K562 (cell line): ENCODE results near the gene TIA1. TPM values are rescaled to one million over a fixed set of nuclear protein-coding genes. Genes with fewer than 3 reads are reported as not detected.
A peak's percentile ranks its signal among the peaks of the same experiment; 100 is the strongest.

Source experiments
- ATAC-seq: fragments of 200-7000 bp; cut with Tn5 transposase; 3 replicates; pipeline ENCODE4 v1.9.1; 2020; ENCODE audit warnings: moderate library complexity
- BruUV-seq: library from RNA; stranded (reverse); fragments of 400-500 nt; replicated peaks from 2 replicates; lab custom pipeline; 2021; lab: Mats Ljungman, UMichigan
- CTCF ChIA-PET: fragments of 300-600 bp; formaldehyde crosslinking; extraction: SDS; loops from one replicate; lab custom pipeline; 2021; ENCODE audit warnings: low intra/inter-chr PET ratio; lab: Yijun Ruan, JAX
- POLR2A ChIA-PET: fragments of 300-600, 350-650 bp; sonication (Branson Sonifier 250); formaldehyde crosslinking; extraction: SDS; loops from one replicate; lab custom pipeline; 2021; ENCODE audit warnings: antibody characterized with exemption, inconsistent platforms; lab: Yijun Ruan, JAX
- DNase-seq, 4 experiments: peaks; one replicate each; pipeline versions ENCODE4 v3.0.0 to v3.0.0-alpha.2; 2011 to 2018; ENCODE audit warnings: low spot score in 3 of 4, mixed read lengths in 3 of 4; ENCODE audit errors: extremely low read depth in 1 of 4
- FAIRE-seq: peaks from 2 replicates; lab custom pipeline; 2011; peaks lifted over from hg19 to GRCh38; lab: Jason Lieb, UNC
- H2AFZ ChIP-seq: 2 replicates; pipeline ENCODE4 v1.6.0; 2011; ENCODE audit warnings: low read depth, low read length, control low read depth, inconsistent platforms
- H3K27ac ChIP-seq: fragments of 200-600 bp; 3 replicates; pipeline ENCODE4 v1.8.0; 2011; ENCODE audit warnings: low read depth, mild to moderate bottlenecking, control low read depth, inconsistent platforms, low read length, moderate library complexity, mixed read lengths; ENCODE audit errors: extremely low read depth
- H3K27me3 ChIP-seq, 2 experiments: fragments of 300-600 bp in 1 of 2; 2 replicates in 1 of 2; 3 replicates in 1 of 2; pipeline versions ENCODE4 v1.6.0 to v1.8.0; 2011; ENCODE audit warnings: inconsistent platforms in 2 of 2, low read length in 2 of 2, mild to moderate bottlenecking in 1 of 2, mixed read lengths in 1 of 2, moderate library complexity in 1 of 2; ENCODE audit not compliant: control insufficient read depth in 2 of 2, insufficient read depth in 2 of 2
- H3K36me3 ChIP-seq: fragments of 300-600 bp; 3 replicates; pipeline ENCODE4 v1.8.0; 2011; ENCODE audit warnings: mild to moderate bottlenecking, low read length, inconsistent platforms; ENCODE audit not compliant: control insufficient read depth, insufficient read depth
- H3K4me1 ChIP-seq, 2 experiments: fragments of 200-600 bp in 1 of 2; replicated peaks in 1 of 2; 2 replicates in 1 of 2; 3 replicates in 1 of 2; pipeline versions ENCODE4 v1.5.1 to v1.8.0; 2011; ENCODE audit warnings: inconsistent platforms in 2 of 2, low read length in 2 of 2, mild to moderate bottlenecking in 1 of 2, mixed read lengths in 1 of 2, moderate library complexity in 1 of 2; ENCODE audit not compliant: control insufficient read depth in 2 of 2, insufficient read depth in 2 of 2
- H3K4me2 ChIP-seq: 2 replicates; pipeline ENCODE4 v1.6.1; 2011; ENCODE audit warnings: low read length, control low read depth, inconsistent platforms, mixed read lengths; ENCODE audit not compliant: insufficient read depth
- H3K4me3 ChIP-seq: fragments of 200-600 bp; sonication (generic), shearing (Covaris generic); 2 replicates; pipeline ENCODE4 v1.5.1; 2016; ENCODE audit warnings: control low read depth, inconsistent platforms
- H3K79me2 ChIP-seq: fragments of 200-600 bp; 3 replicates; pipeline ENCODE4 v1.8.0; 2011; ENCODE audit warnings: low read length, inconsistent platforms; ENCODE audit not compliant: control insufficient read depth, insufficient read depth
- H3K9ac ChIP-seq, 2 experiments: 2 replicates each; pipeline versions ENCODE4 v1.6.0 to v1.6.1; 2011; ENCODE audit warnings: low read depth in 2 of 2, low read length in 2 of 2, control low read depth in 1 of 2, inconsistent platforms in 1 of 2, mild to moderate bottlenecking in 1 of 2, mixed read lengths in 1 of 2; ENCODE audit not compliant: insufficient read depth in 1 of 2
- H3K9me1 ChIP-seq: one replicate; pipeline ENCODE4 v1.6.0; 2011; ENCODE audit warnings: inconsistent platforms, mild to moderate bottlenecking, low read length, moderate library complexity; ENCODE audit not compliant: control insufficient read depth, insufficient read depth
- H3K9me3 ChIP-seq: replicated peaks from 2 replicates; pipeline ENCODE4 v1.5.1; 2011; ENCODE audit warnings: low read depth, low read length, inconsistent platforms; ENCODE audit not compliant: control insufficient read depth, insufficient read depth
- H4K20me1 ChIP-seq: replicated peaks from 2 replicates; pipeline ENCODE4 v1.6.1; 2011; ENCODE audit warnings: low read length, inconsistent platforms, mixed read lengths; ENCODE audit not compliant: control insufficient read depth, insufficient read depth
- MAFG ChIP-seq: fragments of 450-650 bp; conservative IDR thresholded peaks from 2 replicates; pipeline ENCODE4 v1.6.1; 2016; ENCODE audit warnings: missing genetic modification characterization, missing compliant biosample characterization
- NUFIP1 ChIP-seq: fragments of 450-650 bp; IDR thresholded peaks from 2 replicates; pipeline ENCODE4 v1.6.1; 2018; ENCODE audit not compliant: partially characterized antibody
- SNRNP70 ChIP-seq: fragments of 200-400 bp; formaldehyde crosslinking; optimal IDR thresholded peaks from 2 replicates; pipeline ENCODE3; 2017; ENCODE audit warnings: low read depth, low read length
- SP1 ChIP-seq: sonication (generic); formaldehyde crosslinking; IDR thresholded peaks from 2 replicates; pipeline ENCODE4 v1.8.1; 2022; ENCODE audit warnings: mild to moderate bottlenecking, missing genetic modification reagents
- ZNF668 ChIP-seq: fragments of 250-450 bp; sonication (Bioruptor Pico); IDR thresholded peaks from 2 replicates; pipeline ENCODE4 v1.8.0; 2022; ENCODE audit warnings: mild to moderate bottlenecking, inconsistent platforms
- WGBS: fragments of 100-300 bp; shearing (Covaris generic); methylation state at CpG from one replicate; pipeline ENCODE4 v1.1.6; 2016; ENCODE audit warnings: low coverage, mixed read lengths; ENCODE audit not compliant: insufficient coverage; ENCODE audit errors: missing lambda C conversion rate; 5-methylcytosine and 5-hydroxymethylcytosine counted together
- in situ Hi-C: fragments of 300-500 bp; cut with MboI; formaldehyde crosslinking; loops from 4 replicates; pipeline ENCODE4 v1.15.0; 2018; ENCODE audit warnings: inconsistent platforms, mixed read lengths
- intact Hi-C: fragments of 100-400 bp; cut with micrococcal nuclease; formaldehyde crosslinking; loops from 2 replicates; pipeline ENCODE4 v1.14.2; 2022
- polyA plus RNA-seq, 8 experiments: library from polyadenylated mRNA; depleted of rRNA in 4 of 8; stranded (reverse) in 5 of 8; unstranded in 3 of 8; fragments of >200 nt; fragmentation: Nextera tagmentation in 2 of 8; fragmentation: Illumina TruSeq in 1 of 8; extraction: Ambion mirVana in 2 of 8; extraction: Trizol in 1 of 8; gene quantifications; 2 replicates each; pipeline versions ENCODE4 v1.2.1 to v1.2.3, GENCODE V29; 2011 to 2014; ENCODE audit warnings: inconsistent platforms in 1 of 8, missing spikeins in 1 of 8
- total RNA-seq, 7 experiments: library from RNA; depleted of rRNA in 6 of 7; stranded (reverse); fragments of >200 nt in 6 of 7; fragmentation: Illumina TruSeq in 2 of 7; extraction: Trizol in 2 of 7; gene quantifications; 2 replicates each; pipeline versions ENCODE4 v1.2.1 to v1.2.3, GENCODE V29; 2011 to 2021; ENCODE audit warnings: low replicate concordance in 1 of 7
- TF ChIP-seq, protein P1 (sequence below): fragments of 450-650 bp; IDR thresholded peaks from 2 replicates; pipeline ENCODE4 v1.6.1; 2017; ENCODE audit warnings: mild to moderate bottlenecking, moderate library complexity
- TF ChIP-seq, protein P2 (sequence below): fragments of 450-650 bp; IDR thresholded peaks from 2 replicates; pipeline ENCODE4 v1.6.1; 2016; ENCODE audit warnings: mild to moderate bottlenecking, moderate library complexity

TIA1 gene
- total and polyA plus RNA-seq, 9 of the 15 experiments (the other 6 are each of a cell fraction or from before 2014, with no cell fraction given): 25.3 to 129 (median 79.6) TPM

DNA sequence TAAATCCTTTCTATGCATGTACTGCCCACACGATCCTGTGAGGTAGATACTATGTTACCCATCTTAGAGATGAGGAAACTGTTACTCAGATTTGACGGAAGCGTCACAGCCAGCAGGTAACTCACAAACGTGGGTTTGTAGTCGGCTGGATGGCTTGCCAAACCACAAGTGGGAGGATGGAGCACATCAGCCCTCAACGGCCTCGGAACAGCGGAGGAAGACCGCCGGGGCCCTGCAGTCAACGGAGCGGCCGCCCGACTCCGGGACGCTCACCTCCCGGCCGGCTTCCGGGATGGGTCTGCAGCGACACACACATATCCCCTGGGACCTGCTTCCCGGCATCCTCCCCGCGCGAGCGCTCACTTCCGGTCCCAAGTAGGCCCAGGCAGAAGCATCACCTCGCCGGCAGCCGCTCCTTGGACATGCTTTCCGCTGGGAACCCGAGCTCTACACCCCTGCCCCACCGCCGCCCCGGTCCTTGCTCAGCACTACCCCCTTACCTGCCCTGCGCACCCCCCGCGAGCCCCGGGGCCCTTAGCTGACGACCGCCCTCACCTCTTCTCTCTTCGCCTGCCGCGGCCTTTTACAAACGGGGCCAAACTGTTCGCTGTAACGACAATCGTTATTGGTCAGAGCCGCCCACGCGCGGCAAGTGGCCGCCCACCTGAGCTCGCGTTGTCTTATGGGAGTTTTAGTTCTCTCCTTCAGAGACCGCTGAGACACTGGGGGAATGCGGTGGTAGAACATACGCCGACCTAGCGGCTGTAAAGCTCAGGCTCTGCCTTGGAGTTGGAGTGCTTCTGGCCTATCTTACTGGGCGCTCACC, 57.8 kb downstream of the TIA1 start, which contains the start of gene C2orf42 (continued):
- TF ChIP-seq, protein P1, sequence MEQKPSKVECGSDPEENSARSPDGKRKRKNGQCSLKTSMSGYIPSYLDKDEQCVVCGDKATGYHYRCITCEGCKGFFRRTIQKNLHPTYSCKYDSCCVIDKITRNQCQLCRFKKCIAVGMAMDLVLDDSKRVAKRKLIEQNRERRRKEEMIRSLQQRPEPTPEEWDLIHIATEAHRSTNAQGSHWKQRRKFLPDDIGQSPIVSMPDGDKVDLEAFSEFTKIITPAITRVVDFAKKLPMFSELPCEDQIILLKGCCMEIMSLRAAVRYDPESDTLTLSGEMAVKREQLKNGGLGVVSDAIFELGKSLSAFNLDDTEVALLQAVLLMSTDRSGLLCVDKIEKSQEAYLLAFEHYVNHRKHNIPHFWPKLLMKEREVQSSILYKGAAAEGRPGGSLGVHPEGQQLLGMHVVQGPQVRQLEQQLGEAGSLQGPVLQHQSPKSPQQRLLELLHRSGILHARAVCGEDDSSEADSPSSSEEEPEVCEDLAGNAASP: no peak
- no peak for TF ChIP-seq SNRNP70
- TF ChIP-seq ZNF668 (CRISPR knock-in tag): no peak
- peak; percentile 90 for TF ChIP-seq SP1 (CRISPR knock-in tag)
- TF ChIP-seq MAFG (tag): no peak
- no peak for TF ChIP-seq NUFIP1

DNA sequence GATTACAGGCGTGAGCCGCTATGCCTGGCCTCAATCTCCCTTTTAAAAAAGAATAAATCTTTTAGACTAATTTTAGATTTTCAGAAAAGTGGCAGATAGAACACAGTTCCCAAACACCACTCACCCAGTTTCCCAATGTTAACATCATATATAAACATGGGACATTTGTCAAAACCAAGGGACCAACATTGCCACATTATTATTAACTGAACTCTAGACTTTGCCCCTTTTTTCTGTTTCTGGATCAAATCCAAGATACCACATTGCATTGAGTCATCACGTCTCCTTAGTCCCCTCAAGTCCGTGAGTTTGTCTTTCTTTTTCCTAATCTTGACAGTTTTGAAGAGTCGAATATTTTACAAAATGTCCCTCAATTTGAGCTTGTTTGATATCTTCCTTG, 60.0 kb downstream of the TIA1 start:
- no peak overlapping the region for H3K4me2 ChIP-seq
- peaks cover 3 to 4% of the 10 kb centered on the region in 2 experiments; a peak in 2 of 5 replicates for H3K4me1 ChIP-seq
- peak overlapping the region; percentile 39; the same call in 1 of the 3 replicates for H3K27ac ChIP-seq
- H3K9me3 ChIP-seq: no peaks in the 10 kb centered on the region
- ChIA-PET CTCF (no interaction called here), POLR2A (no interaction called here)
- 0 out of 2 replicates have a peak overlapping the region, but pooled peaks have one; percentile 9 for H2AFZ ChIP-seq
- DNase-seq (peak in 2 of 4 experiments; percentile 19 to 49), FAIRE-seq (no peak), ATAC-seq (no peak)
- no peak overlapping the region for H3K4me3 ChIP-seq
- 34% methylated on average over 5 of the region's 5 CpGs for WGBS
- no peaks in the 10 kb centered on the region for H3K27me3 ChIP-seq
- H3K79me2 ChIP-seq: peaks cover 9% of the 10 kb centered on the region
- TSS peak; percentile 40 for BruUV-seq
- in situ Hi-C loops (no loop called here), intact Hi-C loops (no loop called here)
- H3K36me3 ChIP-seq: no peaks in the 10 kb centered on the region
- H3K9ac ChIP-seq: peak overlapping the region in 1 of 2 experiments; percentile 16; a peak in 1 of 4 replicates
- H4K20me1 ChIP-seq: no peaks in the 10 kb centered on the region
- no peaks in the 10 kb centered on the region for H3K9me1 ChIP-seq
- TF ChIP-seq, protein P2, sequence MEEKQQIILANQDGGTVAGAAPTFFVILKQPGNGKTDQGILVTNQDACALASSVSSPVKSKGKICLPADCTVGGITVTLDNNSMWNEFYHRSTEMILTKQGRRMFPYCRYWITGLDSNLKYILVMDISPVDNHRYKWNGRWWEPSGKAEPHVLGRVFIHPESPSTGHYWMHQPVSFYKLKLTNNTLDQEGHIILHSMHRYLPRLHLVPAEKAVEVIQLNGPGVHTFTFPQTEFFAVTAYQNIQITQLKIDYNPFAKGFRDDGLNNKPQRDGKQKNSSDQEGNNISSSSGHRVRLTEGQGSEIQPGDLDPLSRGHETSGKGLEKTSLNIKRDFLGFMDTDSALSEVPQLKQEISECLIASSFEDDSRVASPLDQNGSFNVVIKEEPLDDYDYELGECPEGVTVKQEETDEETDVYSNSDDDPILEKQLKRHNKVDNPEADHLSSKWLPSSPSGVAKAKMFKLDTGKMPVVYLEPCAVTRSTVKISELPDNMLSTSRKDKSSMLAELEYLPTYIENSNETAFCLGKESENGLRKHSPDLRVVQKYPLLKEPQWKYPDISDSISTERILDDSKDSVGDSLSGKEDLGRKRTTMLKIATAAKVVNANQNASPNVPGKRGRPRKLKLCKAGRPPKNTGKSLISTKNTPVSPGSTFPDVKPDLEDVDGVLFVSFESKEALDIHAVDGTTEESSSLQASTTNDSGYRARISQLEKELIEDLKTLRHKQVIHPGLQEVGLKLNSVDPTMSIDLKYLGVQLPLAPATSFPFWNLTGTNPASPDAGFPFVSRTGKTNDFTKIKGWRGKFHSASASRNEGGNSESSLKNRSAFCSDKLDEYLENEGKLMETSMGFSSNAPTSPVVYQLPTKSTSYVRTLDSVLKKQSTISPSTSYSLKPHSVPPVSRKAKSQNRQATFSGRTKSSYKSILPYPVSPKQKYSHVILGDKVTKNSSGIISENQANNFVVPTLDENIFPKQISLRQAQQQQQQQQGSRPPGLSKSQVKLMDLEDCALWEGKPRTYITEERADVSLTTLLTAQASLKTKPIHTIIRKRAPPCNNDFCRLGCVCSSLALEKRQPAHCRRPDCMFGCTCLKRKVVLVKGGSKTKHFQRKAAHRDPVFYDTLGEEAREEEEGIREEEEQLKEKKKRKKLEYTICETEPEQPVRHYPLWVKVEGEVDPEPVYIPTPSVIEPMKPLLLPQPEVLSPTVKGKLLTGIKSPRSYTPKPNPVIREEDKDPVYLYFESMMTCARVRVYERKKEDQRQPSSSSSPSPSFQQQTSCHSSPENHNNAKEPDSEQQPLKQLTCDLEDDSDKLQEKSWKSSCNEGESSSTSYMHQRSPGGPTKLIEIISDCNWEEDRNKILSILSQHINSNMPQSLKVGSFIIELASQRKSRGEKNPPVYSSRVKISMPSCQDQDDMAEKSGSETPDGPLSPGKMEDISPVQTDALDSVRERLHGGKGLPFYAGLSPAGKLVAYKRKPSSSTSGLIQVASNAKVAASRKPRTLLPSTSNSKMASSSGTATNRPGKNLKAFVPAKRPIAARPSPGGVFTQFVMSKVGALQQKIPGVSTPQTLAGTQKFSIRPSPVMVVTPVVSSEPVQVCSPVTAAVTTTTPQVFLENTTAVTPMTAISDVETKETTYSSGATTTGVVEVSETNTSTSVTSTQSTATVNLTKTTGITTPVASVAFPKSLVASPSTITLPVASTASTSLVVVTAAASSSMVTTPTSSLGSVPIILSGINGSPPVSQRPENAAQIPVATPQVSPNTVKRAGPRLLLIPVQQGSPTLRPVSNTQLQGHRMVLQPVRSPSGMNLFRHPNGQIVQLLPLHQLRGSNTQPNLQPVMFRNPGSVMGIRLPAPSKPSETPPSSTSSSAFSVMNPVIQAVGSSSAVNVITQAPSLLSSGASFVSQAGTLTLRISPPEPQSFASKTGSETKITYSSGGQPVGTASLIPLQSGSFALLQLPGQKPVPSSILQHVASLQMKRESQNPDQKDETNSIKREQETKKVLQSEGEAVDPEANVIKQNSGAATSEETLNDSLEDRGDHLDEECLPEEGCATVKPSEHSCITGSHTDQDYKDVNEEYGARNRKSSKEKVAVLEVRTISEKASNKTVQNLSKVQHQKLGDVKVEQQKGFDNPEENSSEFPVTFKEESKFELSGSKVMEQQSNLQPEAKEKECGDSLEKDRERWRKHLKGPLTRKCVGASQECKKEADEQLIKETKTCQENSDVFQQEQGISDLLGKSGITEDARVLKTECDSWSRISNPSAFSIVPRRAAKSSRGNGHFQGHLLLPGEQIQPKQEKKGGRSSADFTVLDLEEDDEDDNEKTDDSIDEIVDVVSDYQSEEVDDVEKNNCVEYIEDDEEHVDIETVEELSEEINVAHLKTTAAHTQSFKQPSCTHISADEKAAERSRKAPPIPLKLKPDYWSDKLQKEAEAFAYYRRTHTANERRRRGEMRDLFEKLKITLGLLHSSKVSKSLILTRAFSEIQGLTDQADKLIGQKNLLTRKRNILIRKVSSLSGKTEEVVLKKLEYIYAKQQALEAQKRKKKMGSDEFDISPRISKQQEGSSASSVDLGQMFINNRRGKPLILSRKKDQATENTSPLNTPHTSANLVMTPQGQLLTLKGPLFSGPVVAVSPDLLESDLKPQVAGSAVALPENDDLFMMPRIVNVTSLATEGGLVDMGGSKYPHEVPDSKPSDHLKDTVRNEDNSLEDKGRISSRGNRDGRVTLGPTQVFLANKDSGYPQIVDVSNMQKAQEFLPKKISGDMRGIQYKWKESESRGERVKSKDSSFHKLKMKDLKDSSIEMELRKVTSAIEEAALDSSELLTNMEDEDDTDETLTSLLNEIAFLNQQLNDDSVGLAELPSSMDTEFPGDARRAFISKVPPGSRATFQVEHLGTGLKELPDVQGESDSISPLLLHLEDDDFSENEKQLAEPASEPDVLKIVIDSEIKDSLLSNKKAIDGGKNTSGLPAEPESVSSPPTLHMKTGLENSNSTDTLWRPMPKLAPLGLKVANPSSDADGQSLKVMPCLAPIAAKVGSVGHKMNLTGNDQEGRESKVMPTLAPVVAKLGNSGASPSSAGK: no peak
